GM04503 (cell line): ENCODE data around the gene MRS2.
"Not testable (repeated sequence)": the region's sequence is repeated elsewhere in the genome, so short reads cannot be mapped to it uniquely, and the experiment has no call there.

Source experiments
- DNase-seq: peaks from one replicate; pipeline ENCODE4 v3.0.0-alpha.2; 2012; ENCODE audit warnings: low read depth

Gene MRS2

GRCh38 chr6:24391208-24391607 lies 11.5 kb upstream of the MRS2 start:
- no peak for DNase-seq

DNA sequence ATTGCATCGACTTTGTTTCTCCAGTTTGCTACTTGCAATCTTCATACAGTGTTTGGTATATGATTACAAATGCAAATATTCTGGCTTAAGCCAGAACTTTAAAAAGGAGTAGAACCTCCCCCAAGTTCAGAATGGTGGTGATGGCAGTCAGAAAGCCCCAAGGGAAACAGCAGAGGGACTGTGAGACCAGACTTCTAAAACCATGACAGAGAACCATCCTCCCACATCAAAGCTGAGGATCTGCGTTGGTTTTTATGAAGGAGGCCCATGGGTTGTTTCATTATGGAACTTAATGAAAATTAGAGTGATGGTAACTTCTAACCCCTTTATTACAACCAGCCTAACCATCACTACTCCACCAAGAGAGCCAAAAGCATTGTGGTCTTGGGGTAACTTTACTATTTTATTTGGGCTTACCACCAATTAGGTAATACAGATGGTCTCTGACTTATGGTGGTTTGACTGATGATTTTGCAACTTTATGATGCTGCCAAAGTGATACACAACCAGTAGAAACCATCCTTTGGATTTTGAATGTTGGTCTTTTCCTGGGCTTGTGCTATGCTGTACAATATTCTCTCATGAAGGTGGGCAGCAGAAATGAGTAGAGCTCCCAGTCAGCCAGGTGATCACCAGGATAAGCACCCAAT lies 10.9 kb upstream of the MRS2 start:
- DNase-seq = no peak

- no peak for DNase-seq
Observed at GRCh38 chr6:24394061-24394779, 8.5 kb upstream of the MRS2 start.

- DNase-seq = peak; percentile 76
Observed at GRCh38 chr6:24394780-24395437, 7.8 kb upstream of the MRS2 start.

DNA sequence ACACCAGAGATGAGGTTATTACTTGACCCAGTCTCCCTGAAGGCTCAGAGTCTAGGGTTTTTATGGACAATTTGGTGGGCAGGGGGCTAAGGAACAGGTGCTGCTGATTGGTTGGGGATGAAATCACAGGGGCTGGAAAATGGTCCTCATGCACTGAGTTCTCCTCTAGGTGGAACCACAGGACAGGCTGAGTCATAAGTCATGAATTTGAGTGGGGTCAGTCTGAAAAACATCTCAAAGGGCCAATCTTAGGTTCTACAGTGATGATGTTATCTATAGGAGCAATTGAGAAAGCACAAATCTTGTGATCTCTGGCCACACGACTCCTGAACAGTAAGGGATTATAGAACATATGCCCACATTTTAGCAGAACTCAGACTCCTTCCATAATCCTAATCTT lies 5.9 kb upstream of the MRS2 start:
- DNase-seq = no peak

DNA sequence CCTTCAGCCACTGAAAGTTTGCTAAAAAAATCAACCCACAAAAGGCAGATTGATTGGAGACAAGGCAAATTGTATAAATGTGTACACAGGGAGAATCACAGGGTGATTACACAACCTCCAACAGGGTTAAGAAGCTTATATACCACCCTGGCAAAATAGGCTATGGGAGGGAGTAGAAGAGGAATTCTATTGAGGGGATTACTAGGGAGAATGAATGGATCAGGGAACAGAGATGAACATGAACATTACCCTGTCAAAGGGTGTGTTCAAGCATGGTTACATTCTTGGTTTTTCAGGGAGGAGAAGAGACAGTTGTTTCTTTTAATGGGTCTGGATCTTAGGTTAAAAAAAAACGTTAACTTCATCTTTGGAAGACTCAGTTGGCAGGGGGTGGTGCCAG lies 5.1 kb upstream of the MRS2 start:
- no peak for DNase-seq

DNA sequence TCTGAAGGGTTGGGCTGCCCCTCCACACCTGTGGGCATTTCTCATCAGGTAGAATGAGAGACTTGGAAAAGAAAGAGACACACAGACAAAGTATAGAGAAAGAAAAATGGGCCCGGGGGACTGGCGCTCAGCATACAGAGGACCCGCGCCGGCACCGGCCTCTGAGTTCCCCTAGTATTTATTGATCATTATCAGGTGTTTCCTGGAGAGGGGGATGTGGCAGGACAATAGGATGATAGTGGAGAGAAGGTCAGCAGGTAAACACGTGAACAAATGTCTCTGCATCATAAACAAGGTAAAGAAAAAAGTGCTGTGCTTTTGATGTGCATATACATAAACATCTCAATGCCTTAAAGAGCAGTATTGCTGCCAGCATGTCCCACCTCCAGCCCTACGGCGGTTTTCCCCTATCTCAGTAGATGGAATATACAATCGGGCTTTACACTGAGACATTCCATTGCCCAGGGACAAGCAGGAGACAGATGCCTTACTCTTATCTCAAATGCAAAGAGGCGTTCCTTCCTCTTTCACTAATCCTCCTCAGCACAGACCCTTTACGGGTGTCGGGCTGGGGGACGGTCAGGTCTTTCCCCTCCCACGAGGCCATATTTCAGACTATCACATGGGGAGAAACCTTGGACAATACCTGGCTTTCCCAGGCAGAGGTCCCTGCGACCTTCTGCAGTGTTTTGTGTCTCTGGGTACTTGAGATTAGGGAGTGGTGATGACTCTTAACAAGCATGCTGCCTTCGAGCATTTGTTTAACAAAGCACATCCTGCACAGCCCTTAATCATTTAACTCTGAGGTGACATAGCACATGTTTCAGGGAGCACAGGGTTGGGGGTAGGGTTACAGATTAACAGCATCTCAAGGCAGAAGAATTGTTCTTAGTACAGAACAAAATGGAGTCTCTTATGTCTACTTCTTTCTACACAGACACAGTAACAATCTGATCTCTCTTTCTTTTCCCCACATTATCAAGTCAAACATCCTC lies 2.4 kb upstream of the MRS2 start:
- not testable (repeated sequence) for DNase-seq

GRCh38 chr6:24401458-24401857 lies 1.3 kb upstream of the MRS2 start:
- DNase-seq = no peak

- no peak for DNase-seq
Observed at GRCh38 chr6:24403501-24403824, 727 bp downstream of the MRS2 start.

- DNase-seq = no peak
Observed at GRCh38 chr6:24405262-24405661, 2.5 kb downstream of the MRS2 start.

DNA sequence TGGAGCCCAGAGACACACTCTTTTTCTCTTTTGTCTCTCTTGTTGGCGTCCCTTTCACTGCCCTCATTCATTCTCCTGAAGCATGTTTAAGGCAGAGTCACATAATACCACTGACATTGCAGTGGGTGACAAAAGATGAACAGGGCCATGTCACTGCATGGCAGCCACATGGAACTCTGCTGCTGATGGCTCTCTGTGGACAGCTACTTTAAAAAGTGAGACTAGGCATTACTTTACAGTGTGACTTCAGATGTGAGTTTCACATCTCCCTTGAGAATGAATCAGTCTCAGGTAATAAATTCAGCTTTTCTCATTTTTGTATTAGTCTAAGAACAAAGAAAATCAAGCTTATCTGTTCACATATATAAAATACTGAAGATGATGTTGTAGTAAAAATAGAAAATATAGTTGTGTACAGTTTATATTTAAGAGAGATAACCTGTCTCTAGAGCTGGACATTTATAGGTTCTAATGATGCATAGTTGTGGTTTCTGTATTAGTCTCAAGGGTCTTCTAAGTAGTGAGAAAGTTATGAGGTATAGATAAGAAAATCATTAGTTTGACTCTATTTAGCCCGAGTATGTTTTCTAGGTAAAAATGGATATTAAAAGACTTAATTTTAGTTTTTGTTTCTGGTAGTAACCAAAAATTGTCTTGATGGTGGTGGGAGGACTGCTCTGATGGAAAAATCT lies 6.1 kb downstream of the MRS2 start:
- no peak for DNase-seq

GRCh38 chr6:24410622-24411021 lies 7.9 kb downstream of the MRS2 start:
- DNase-seq = no peak

DNA sequence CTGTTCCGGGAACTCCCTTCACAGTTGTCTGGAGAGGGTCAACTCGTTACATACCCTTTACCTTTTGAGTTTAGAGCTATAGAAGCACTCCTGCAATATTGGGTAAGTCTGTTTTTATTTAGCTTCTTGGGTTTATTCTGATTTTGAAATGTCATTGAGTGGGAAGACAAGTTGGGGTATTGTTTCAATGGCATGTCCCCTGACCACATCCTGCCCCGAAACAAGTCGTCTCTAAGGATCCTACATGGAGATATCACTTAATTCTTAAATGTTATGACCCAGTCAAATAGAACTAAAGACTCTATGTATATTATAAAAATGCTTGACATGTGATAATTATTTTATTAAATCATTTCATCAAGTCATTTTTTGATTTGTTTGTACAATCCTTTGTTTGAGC lies 9.6 kb downstream of the MRS2 start:
- DNase-seq = no peak

- DNase-seq = not testable (repeated sequence)
Observed at GRCh38 chr6:24414531-24414930, 11.8 kb downstream of the MRS2 start.

DNA sequence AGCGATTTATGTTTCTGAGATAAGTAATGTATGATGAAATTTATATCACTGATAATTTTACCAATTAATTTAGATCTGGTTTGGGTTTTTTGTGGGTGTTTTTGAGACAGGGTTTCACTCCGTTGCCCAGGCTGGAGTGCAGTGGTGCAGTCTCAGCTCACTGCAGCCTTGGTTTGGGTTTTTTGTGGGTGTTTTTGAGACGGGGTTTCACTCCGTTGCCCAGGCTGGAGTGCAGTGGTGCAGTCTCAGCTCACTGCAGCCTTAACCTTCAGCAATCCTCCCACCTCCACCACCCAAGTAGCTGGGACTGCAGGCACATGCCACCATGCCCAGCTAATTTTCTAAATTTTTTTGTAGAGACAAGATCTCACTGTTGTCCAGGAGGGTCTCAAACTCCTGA lies 13.0 kb downstream of the MRS2 start:
- no peak for DNase-seq

DNA sequence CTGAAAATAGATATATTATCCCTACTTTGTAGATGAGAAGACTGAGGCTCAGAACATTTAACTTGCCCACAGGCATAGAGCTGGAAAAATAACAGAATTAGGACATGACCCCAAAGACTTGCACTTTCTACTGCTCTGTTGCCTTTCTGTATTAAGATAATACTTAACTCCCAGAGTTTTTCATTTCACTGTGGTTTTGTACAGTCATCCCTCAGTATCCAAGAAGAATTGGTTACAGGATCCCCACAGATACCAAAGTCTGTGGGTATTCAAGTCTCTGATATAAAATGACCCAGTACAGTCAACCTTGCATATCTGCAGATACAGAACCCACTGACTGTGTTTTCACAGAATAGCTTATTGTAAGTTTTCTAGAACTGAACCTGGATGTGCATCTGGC lies 16.8 kb downstream of the MRS2 start:
- no peak for DNase-seq

DNA sequence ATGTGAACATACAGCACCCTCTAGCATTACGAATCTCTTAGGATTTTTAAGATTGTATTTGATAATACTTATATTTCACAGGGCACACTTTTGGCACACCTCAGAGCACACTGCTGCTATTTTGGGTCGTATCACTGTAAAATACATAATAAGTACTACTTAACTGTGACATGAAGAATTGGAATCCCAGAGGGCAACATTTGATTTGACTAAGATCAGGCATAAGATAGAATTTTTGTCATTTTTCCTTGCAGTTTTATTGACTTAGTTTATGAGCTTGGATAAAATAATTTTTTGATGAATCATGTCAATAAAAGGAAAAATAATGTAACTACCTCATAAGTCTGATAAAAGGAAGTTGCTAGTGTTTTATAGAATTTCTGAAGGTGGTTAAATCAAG lies 22.4 kb downstream of the MRS2 start:
- no peak for DNase-seq

GRCh38 chr6:24426729-24427446 lies 24.2 kb downstream of the MRS2 start:
- DNase-seq = no peak

GRCh38 chr6:24428615-24429014 lies 25.9 kb downstream of the MRS2 start:
- DNase-seq = no peak

GRCh38 chr6:24429146-24429545 lies 26.4 kb downstream of the MRS2 start:
- no peak for DNase-seq

GRCh38 chr6:24430086-24430485 lies 27.4 kb downstream of the MRS2 start:
- DNase-seq = no peak
